HepG2 (cell line): ENCODE measurements around the gene S100A16. TPM values are rescaled to one million over a fixed set of nuclear protein-coding genes. Genes with fewer than 3 reads are reported as not detected.

Source experiments
- CBX2 ChIP-seq, 2 experiments: fragments of 200-600 bp in 1 of 2; sonication (generic); formaldehyde crosslinking in 1 of 2; IDR thresholded peaks; 2 replicates each; pipeline versions ENCODE4 v1.7.0 to v1.8.1; 2018 to 2022; ENCODE audit warnings: low read depth in 2 of 2, low read length in 1 of 2, mild to moderate bottlenecking in 1 of 2, missing genetic modification reagents in 1 of 2
- HIVEP1 ChIP-seq: sonication (generic); formaldehyde crosslinking; IDR thresholded peaks from 2 replicates; pipeline ENCODE4 v1.4.0; 2020; ENCODE audit warnings: mild to moderate bottlenecking, missing genetic modification reagents
- HOXA9 ChIP-seq: sonication (generic); formaldehyde crosslinking; IDR thresholded peaks from 2 replicates; pipeline ENCODE4 v1.8.1; 2022; ENCODE audit warnings: missing genetic modification reagents, mild to moderate bottlenecking, moderate library complexity, borderline replicate concordance
- NR2F2 ChIP-seq: IDR thresholded peaks from 2 replicates; pipeline ENCODE4 v1.6.1; 2012; ENCODE audit warnings: low read depth, inconsistent platforms, borderline replicate concordance
- SOX5 ChIP-seq: IDR thresholded peaks from 2 replicates; pipeline ENCODE4 v1.6.1; 2016; ENCODE audit warnings: borderline replicate concordance
- SRF ChIP-seq: IDR thresholded peaks from 2 replicates; pipeline ENCODE4 v1.6.1; 2011; ENCODE audit warnings: mild to moderate bottlenecking, low read depth, low read length, moderate library complexity
- SRSF9 ChIP-seq: fragments of 200-400 bp; formaldehyde crosslinking; IDR thresholded peaks from 2 replicates; pipeline ENCODE4 v1.6.1; 2018; ENCODE audit warnings: borderline replicate concordance, mild to moderate bottlenecking, low read depth, low read length; ENCODE audit not compliant: insufficient read depth, poor library complexity, severe bottlenecking
- ZNF407 ChIP-seq: sonication (generic); formaldehyde crosslinking; IDR thresholded peaks from one replicate; pipeline ENCODE4 v1.5.1; 2020; ENCODE audit warnings: mild to moderate bottlenecking, missing genetic modification reagents; ENCODE audit errors: not compliant biosample characterization
- ZNF512 ChIP-seq: sonication (generic); formaldehyde crosslinking; IDR thresholded peaks from 2 replicates; pipeline ENCODE4 v1.4.0; 2020; ENCODE audit warnings: mild to moderate bottlenecking, missing genetic modification reagents
- polyA plus RNA-seq, 8 experiments: library from polyadenylated mRNA; depleted of rRNA in 3 of 8; stranded (reverse) in 7 of 8; unstranded in 1 of 8; fragments of >200 nt; fragmentation: Illumina TruSeq in 4 of 8; extraction: Trizol in 4 of 8; gene quantifications; 2 replicates each; pipeline versions ENCODE4 v1.2.1 to v1.2.3, GENCODE V29; 2011 to 2016; ENCODE audit warnings: low read depth in 4 of 8, missing spikeins in 1 of 8, mixed read lengths in 1 of 8; ENCODE audit not compliant: insufficient read depth in 1 of 8
- total RNA-seq, 5 experiments: library from RNA; depleted of rRNA; stranded (reverse); fragments of >200 nt; fragmentation: Illumina TruSeq; extraction: Trizol; gene quantifications; 2 replicates each; pipeline ENCODE4 v1.2.3, GENCODE V29; 2016; ENCODE audit warnings: low read depth in 1 of 5
- TF ChIP-seq, protein P1 (sequence below), 2 experiments: sonication (generic) in 1 of 2; formaldehyde crosslinking in 1 of 2; IDR thresholded peaks; 2 replicates each; pipeline versions ENCODE4 v1.4.0 to v1.6.1; 2016 to 2020; ENCODE audit warnings: borderline replicate concordance in 1 of 2, low read depth in 1 of 2, mild to moderate bottlenecking in 1 of 2, missing genetic modification reagents in 1 of 2

S100A16 gene
- total and polyA plus RNA-seq, 2 of the 13 experiments (the other 11 are each of a cell fraction or from before 2014, with no cell fraction given) = 46.0 to 195 TPM

DNA sequence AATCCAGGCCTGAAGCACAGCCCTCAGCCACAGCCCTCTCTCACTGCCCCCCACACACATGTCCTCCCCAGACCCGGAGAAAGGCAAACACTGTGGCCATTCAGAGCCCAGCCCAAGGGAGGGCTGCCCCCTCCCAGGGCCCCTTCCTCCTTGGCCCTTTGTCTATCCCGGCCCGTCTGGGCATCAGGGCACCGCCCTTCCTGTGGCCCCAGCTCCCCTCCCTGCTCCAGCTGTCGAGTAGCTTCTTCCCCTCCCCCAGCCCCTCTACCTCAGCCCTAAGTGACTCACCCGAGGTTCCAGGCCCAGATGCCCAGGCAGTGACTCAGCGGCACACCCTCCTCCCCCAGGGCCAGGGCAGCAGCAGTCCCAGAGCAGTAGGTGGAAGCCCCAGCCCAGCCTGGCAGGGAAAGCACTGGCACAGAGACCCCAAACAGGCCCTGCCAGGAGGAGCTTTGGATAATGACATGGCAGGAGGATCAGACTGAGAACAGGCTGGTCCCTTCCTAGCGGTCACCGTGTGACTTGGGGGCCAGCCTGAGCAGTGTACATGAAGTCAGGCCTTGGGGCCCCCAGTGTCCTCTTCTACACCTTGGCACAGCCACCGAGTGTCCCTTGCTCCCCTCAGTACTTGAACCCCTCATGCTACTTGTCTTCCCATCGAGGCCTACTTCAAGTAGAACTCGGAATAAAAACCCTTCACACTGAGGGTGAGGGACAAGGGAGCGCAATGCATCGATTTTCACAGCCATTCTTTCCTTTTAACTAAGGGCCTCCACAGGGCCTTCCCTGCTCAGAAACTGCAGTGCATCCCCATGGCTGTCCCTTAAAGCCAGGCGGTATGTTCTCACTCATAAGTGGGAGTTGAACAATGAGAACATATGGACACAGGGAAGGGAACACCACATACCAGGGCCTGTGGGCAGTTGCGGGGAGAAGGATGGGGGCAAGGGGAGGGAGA, 46.2 kb downstream of the S100A16 start (continued):
- TF ChIP-seq, protein P1, sequence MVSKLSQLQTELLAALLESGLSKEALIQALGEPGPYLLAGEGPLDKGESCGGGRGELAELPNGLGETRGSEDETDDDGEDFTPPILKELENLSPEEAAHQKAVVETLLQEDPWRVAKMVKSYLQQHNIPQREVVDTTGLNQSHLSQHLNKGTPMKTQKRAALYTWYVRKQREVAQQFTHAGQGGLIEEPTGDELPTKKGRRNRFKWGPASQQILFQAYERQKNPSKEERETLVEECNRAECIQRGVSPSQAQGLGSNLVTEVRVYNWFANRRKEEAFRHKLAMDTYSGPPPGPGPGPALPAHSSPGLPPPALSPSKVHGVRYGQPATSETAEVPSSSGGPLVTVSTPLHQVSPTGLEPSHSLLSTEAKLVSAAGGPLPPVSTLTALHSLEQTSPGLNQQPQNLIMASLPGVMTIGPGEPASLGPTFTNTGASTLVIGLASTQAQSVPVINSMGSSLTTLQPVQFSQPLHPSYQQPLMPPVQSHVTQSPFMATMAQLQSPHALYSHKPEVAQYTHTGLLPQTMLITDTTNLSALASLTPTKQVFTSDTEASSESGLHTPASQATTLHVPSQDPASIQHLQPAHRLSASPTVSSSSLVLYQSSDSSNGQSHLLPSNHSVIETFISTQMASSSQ (IDR thresholded peaks at IDR 0.05; ENCODE audit: low read depth) = no peak
- TF ChIP-seq, protein P1 (CRISPR knock-in tag; IDR thresholded peaks at IDR 0.05; ENCODE audit: borderline replicate concordance) = peak; percentile 72; the same call in 1 of the 2 replicates
- peak; percentile 48; the same call in 1 of the 2 replicates for TF ChIP-seq SOX5 (CRISPR knock-in tag)
- TF ChIP-seq NR2F2 = no peak
- no peak for TF ChIP-seq ZNF407 (CRISPR knock-in tag)
- no peak for TF ChIP-seq ZNF512 (CRISPR knock-in tag)
- no peak for TF ChIP-seq SRSF9
- TF ChIP-seq CBX2 (IDR thresholded peaks at IDR 0.05; ENCODE audit: low read depth, low read length) = no peak
- TF ChIP-seq CBX2 (CRISPR knock-in tag; IDR thresholded peaks at IDR 0.05; ENCODE audit: low read depth) = no peak
- no peak for TF ChIP-seq HIVEP1 (CRISPR knock-in tag)
- no peak for TF ChIP-seq HOXA9 (CRISPR knock-in tag)
- TF ChIP-seq SRF = no peak
